Neutrophil (primary cell): ENCODE results near the gene SNX1.

ENCODE experiments used
- H3K27ac ChIP-seq: fragments of 200-600 bp; sonication (generic); 2 replicates; pipeline ENCODE4 v1.5.1; 2016; ENCODE audit warnings: mild to moderate bottlenecking, moderate library complexity
- H3K27me3 ChIP-seq: fragments of 200-600 bp; sonication (generic); 2 replicates; pipeline ENCODE4 v1.6.0; 2016; ENCODE audit warnings: mild to moderate bottlenecking
- H3K36me3 ChIP-seq: fragments of 200-600 bp; sonication (generic); 2 replicates; pipeline ENCODE4 v1.5.1; 2017
- H3K4me1 ChIP-seq, 2 experiments: fragments of 200-600 bp in 1 of 2; sonication (generic) in 1 of 2; 1 replicate in 1 of 2; 2 replicates in 1 of 2; pipeline versions ENCODE4 v1.5.1 to v1.6.1; 2013 to 2016; ENCODE audit warnings: low read depth in 1 of 2, low read length in 1 of 2, mild to moderate bottlenecking in 1 of 2, moderate library complexity in 1 of 2; ENCODE audit not compliant: control insufficient read depth in 1 of 2, insufficient read depth in 1 of 2
- H3K4me3 ChIP-seq, 2 experiments: fragments of 200-600 bp in 1 of 2; sonication (generic) in 1 of 2; 1 replicate in 1 of 2; 2 replicates in 1 of 2; pipeline ENCODE4 v1.5.1; 2013 to 2016; ENCODE audit warnings: low read depth in 1 of 2, low read length in 1 of 2, mild to moderate bottlenecking in 1 of 2, moderate library complexity in 1 of 2
- H3K9me3 ChIP-seq: fragments of 200-600 bp; sonication (generic); 2 replicates; pipeline ENCODE4 v1.5.1; 2016
- CTCF ChIP-seq: fragments of 200-600 bp; sonication (generic); IDR thresholded peaks from 2 replicates; pipeline ENCODE4 v1.5.1; 2016; ENCODE audit warnings: antibody characterized with exemption

SNX1 gene

DNA sequence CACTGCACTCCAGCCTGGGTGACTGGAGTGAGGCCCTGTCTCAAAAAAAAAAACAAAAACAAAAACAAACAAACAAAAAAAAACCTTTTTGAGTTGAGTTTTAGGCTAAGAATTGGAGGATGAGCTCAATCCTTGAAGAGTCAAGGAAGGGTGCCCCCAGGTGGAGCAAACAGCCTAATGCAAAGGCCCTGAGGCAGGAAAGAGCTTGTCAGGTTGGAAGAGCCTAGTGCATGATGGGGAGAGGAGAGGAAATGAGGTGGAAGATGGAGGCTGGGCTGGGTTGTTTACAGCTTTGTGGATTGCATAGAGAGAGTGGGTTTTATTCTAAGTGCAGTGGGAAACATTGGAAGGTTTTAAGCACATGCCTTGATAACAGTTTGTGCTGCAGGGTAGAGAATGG is 53.6 kb downstream of the SNX1 start:
- H3K9me3 ChIP-seq = no peaks in the 10 kb centered on the region
- H3K4me1 ChIP-seq = peaks cover 29% of the 10 kb centered on the region in 2 experiments
- no peak overlapping the region for H3K4me3 ChIP-seq
- H3K27ac ChIP-seq = no peak overlapping the region
- peaks cover 53% of the 10 kb centered on the region for H3K27me3 ChIP-seq
- no peak for TF ChIP-seq CTCF
- H3K36me3 ChIP-seq = peaks cover 36% of the 10 kb centered on the region

- Histone ChIP-seq H3K4me1 (peaks cover 29% of the 10 kb centered on the region in 2 experiments), H3K36me3 (peaks cover 35% of the 10 kb centered on the region), H3K9me3 (no peaks in the 10 kb centered on the region), H3K4me3 (no peak overlapping the region), H3K27ac (no peak overlapping the region), H3K27me3 (peaks cover 53% of the 10 kb centered on the region)
- no peak for TF ChIP-seq CTCF
These were observed 54.3 kb downstream of the SNX1 start for GRCh38 chr15:64149893-64150578.

- no peak for TF ChIP-seq CTCF
- Histone ChIP-seq H3K9me3 (no peaks in the 10 kb centered on the region), H3K27me3 (peaks cover 53% of the 10 kb centered on the region), H3K4me3 (peak within 1 kb of the TSS; percentile 26 to 59), H3K36me3 (peaks cover 35% of the 10 kb centered on the region), H3K27ac (no peak within 1 kb of the TSS), H3K4me1 (peaks cover 29% of the 10 kb centered on the region in 2 experiments)
These were observed 56.1 kb downstream of the SNX1 start, which contains the start of gene SNX22 for GRCh38 chr15:64151727-64152506. Gene SNX22 (plus strand): TSS chr15:64151731. CDS start chr15:64151776, 45 bp downstream.

DNA sequence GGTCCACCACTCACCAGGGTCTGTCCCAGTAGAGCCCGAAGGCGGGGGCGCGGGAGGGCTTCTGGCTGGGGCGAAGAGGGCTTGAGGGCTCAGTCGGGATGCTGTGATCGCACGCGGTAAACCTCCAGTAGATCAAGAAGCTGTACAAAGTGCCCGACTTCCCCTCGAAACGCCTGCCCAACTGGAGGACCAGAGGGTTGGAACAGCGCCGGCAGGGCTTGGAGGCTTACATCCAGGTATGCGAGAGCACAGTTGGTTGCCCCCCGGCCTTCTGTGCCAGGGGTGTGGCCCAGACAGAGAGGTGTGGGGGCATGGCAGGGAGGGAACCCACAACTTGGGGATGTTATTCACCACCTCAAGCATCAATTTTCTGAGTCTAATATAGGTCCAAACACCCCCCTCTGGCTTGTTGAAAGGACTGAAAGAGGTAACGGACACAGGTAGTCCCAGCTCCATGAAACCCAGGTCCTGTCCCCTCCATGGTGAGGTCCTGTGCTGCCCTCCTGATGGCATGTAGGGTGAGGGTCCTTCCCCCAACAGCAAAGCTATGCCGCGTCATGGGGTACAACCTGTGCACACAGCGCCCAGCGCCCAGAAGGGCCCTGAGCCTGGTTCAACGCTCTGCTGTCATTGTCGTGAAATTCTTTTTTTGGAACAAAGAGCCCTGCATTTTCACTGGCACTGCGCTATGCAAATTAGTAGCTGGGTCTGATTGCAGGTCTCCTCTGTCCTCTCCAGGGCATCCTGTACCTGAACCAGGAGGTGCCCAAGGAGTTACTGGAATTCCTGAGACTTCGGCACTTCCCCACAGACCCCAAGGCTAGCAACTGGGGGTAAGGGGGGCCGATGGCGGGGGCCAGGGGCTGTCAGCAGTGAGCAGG is 57.0 kb downstream of the SNX1 start:
- Histone ChIP-seq H3K9me3 (no peaks in the 10 kb centered on the region), H3K27ac (no peak overlapping the region), H3K36me3 (peaks cover 40% of the 10 kb centered on the region), H3K27me3 (peaks cover 53% of the 10 kb centered on the region), H3K4me1 (peaks cover 29% of the 10 kb centered on the region in 2 experiments), H3K4me3 (peak overlapping the region in 1 of 2 experiments; percentile 59)
- no peak for TF ChIP-seq CTCF
